ENCODE data around the gene CYP4F12. TPM values are rescaled to one million over a fixed set of nuclear protein-coding genes. Genes with fewer than 3 reads are reported as not detected.

Gene CYP4F12
- 1.8 to 2.4 TPM (median 2.4 TPM) in 5 replicates for total RNA-seq (2022; extraction: Qiagen RNA extraction)

GRCh38 chr19:15672580-15673175 lies at the start of gene CYP4F12:
Gene CYP4F12, plus strand, starts transcription at chr19:15673087. Its CDS starts 443 bp downstream, at chr19:15673530.

GRCh38 chr19:15640294-15640903 lies 32.5 kb upstream of the CYP4F12 start, which contains the start of gene CYP4F3:
Gene CYP4F3, plus strand, starts transcription at chr19:15640897. Its CDS starts 519 bp downstream, at chr19:15641416.

GRCh38 chr19:15727724-15728123 lies 54.8 kb downstream of the CYP4F12 start, which contains the start of gene OR10H2:
Gene OR10H2, plus strand, starts transcription at chr19:15728024. Its CDS starts 20 bp downstream, at chr19:15728044.

DNA sequence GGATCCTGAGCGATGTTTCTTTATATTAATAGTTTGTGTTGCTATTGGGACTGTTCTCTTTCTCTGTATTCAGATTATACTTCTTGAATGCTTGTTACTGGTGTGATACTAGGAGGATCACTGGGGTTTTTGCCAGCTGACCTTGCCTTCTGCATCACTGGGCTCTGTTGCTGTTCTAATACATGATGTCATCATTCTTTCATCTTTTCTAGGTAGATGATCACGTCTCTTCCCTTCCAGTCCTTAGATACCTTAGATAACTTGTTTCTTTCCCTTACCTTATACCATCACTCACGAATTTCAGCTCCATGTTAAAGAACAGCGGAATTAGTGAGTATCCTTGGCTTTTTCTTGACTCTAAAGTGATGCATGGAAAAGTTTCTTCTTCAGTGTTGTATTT lies 64.8 kb downstream of the CYP4F12 start, which contains the start of gene OR10H3:
Gene OR10H3 (plus strand): TSS at position 264 of the 400 bp plus-strand sequence. CDS start 3,408 bp downstream, outside the sequence.

Other genes starting within 250 kb of the CYP4F12 start
- gene WIZ, start 223.1 kb upstream of the CYP4F12 start, total RNA-seq (2022; extraction: Qiagen RNA extraction), result 17.3 to 23.1 TPM (median 22.0 TPM) in 5 replicates
- 0.10 TPM in 1 of 5 replicates, not detected in the others for gene RASAL3, start 208.5 kb upstream of the CYP4F12 start, total RNA-seq (2022; extraction: Qiagen RNA extraction)
- 0.10 TPM in 1 of 5 replicates, not detected in the others for gene PGLYRP2, start 193.6 kb upstream of the CYP4F12 start, total RNA-seq (2022; extraction: Qiagen RNA extraction)
- gene CYP4F22, start 164.6 kb upstream of the CYP4F12 start, total RNA-seq (2022; extraction: Qiagen RNA extraction), result 0.20 to 0.36 TPM (median 0.28 TPM) in 5 replicates
- not detected in 5 replicates for gene CYP4F8, start 57.9 kb upstream of the CYP4F12 start, total RNA-seq (2022; extraction: Qiagen RNA extraction)
- gene CYP4F3, start 32.2 kb upstream of the CYP4F12 start, total RNA-seq (2022; extraction: Qiagen RNA extraction), result 2.7 to 4.9 TPM (median 3.2 TPM) in 5 replicates
- gene OR10H2, start 54.9 kb downstream of the CYP4F12 start, total RNA-seq (2022; extraction: Qiagen RNA extraction), result not detected in 5 replicates
- gene OR10H3, start 64.9 kb downstream of the CYP4F12 start, total RNA-seq (2022; extraction: Qiagen RNA extraction), result not detected in 5 replicates
- not detected in 5 replicates for gene OR10H5, start 114.6 kb downstream of the CYP4F12 start, total RNA-seq (2022; extraction: Qiagen RNA extraction)
- gene OR10H1, start 142.6 kb downstream of the CYP4F12 start, total RNA-seq (2022; extraction: Qiagen RNA extraction), result not detected in 5 replicates
- 0.06 to 0.17 TPM (median 0.17 TPM) in 4 of 5 replicates, not detected in the other for gene CYP4F2, start 225.0 kb downstream of the CYP4F12 start, total RNA-seq (2022; extraction: Qiagen RNA extraction)

All from A549 treated with Hydrocortisone at 1 μM for 4 hours (cell line).